SK-N-MC (cell line): ENCODE results near the gene RPS19.

Experiments used
- EZH2 ChIP-seq: fragments of 200-600 bp; sonication (generic); IDR thresholded peaks from one replicate; pipeline ENCODE4 v1.6.1; 2017; ENCODE audit warnings: antibody characterized with exemption
- POLR2AphosphoS5 ChIP-seq: IDR thresholded peaks from 2 replicates; pipeline ENCODE4 v1.6.1; 2012; ENCODE audit warnings: mild to moderate bottlenecking, low read depth, low read length, borderline replicate concordance

- TF ChIP-seq POLR2AphosphoS5 (no peak), EZH2 (no peak)
Observed at GRCh38 chr19:41908724-41909464, 48.8 kb downstream of the RPS19 start.
